ENCODE results near the gene VSTM4.

Gene VSTM4

GRCh38 chr10:49138361-49138891, 23.1 kb upstream of the VSTM4 start:
- no peak for TF ChIP-seq CTCF (IDR thresholded peaks at IDR 0.05)
- DNase-seq: no peak
- H3K27ac ChIP-seq: no peak overlapping the region
- H3K27me3 ChIP-seq: no peaks in the 10 kb centered on the region
- no peak overlapping the region for H3K4me3 ChIP-seq
- no peaks in the 10 kb centered on the region for H3K36me3 ChIP-seq
- no peaks in the 10 kb centered on the region for H3K9me3 ChIP-seq
- intact Hi-C loops (cut with DNase I; ENCODE audit: low total_unique reads): no loop called here
- peaks cover 0 to 30% (median 8%) of the 10 kb centered on the region in 4 donors for H3K4me1 ChIP-seq

GRCh38 chr10:49136525-49136924, 21.2 kb upstream of the VSTM4 start:
- Histone ChIP-seq H3K27ac (no peak overlapping the region), H3K4me3 (no peak overlapping the region), H3K27me3 (no peaks in the 10 kb centered on the region), H3K36me3 (no peaks in the 10 kb centered on the region), H3K4me1 (peaks cover 0 to 30% (median 8%) of the 10 kb centered on the region in 4 donors), H3K9me3 (no peaks in the 10 kb centered on the region)
- intact Hi-C loops (cut with DNase I; ENCODE audit: low total_unique reads): no loop called here
- no peak for TF ChIP-seq CTCF (IDR thresholded peaks at IDR 0.05)
- DNase-seq: no peak

- no peaks in the 10 kb centered on the region for H3K27me3 ChIP-seq
- H3K4me1 ChIP-seq: peaks cover 0 to 30% (median 8%) of the 10 kb centered on the region in 4 donors
- intact Hi-C loops (cut with DNase I; ENCODE audit: low total_unique reads): no loop called here
- no peaks in the 10 kb centered on the region for H3K36me3 ChIP-seq
- no peak for DNase-seq
- peak overlapping the region in 1 of 2 donors; percentile 22 for H3K27ac ChIP-seq
- no peak for TF ChIP-seq CTCF (IDR thresholded peaks at IDR 0.05)
- H3K4me3 ChIP-seq: no peak overlapping the region
- H3K9me3 ChIP-seq: no peaks in the 10 kb centered on the region
These were observed 20.4 kb upstream of the VSTM4 start for GRCh38 chr10:49135575-49136313.

- H3K4me1 ChIP-seq: peaks cover 0 to 24% (median 4%) of the 10 kb centered on the region in 4 donors
- intact Hi-C loops (cut with DNase I; ENCODE audit: low total_unique reads): no loop called here
These were observed 19.0 kb upstream of the VSTM4 start for GRCh38 chr10:49134327-49134726.

GRCh38 chr10:49133706-49134248, 18.5 kb upstream of the VSTM4 start, which contains the start of gene FAM170B:
TSS of gene FAM170B (minus strand) at chr10:49134021. CDS start at chr10:49133918, 103 bp downstream.
- TF ChIP-seq CTCF (IDR thresholded peaks at IDR 0.05): no peak
- peaks cover 0 to 19% (median 3%) of the 10 kb centered on the region in 4 donors for H3K4me1 ChIP-seq
- intact Hi-C loops (cut with DNase I; ENCODE audit: low total_unique reads): no loop called here
- H3K9me3 ChIP-seq: no peaks in the 10 kb centered on the region
- H3K36me3 ChIP-seq: no peaks in the 10 kb centered on the region
- no peak for DNase-seq
- no peaks in the 10 kb centered on the region for H3K27me3 ChIP-seq
- H3K4me3 ChIP-seq: no peak within 1 kb of the TSS
- H3K27ac ChIP-seq: no peak within 1 kb of the TSS

More at GRCh38 chr10:49134327-49134726, 19.0 kb upstream of the VSTM4 start:
- no peaks in the 10 kb centered on the region for H3K27me3 ChIP-seq
- no peak overlapping the region for H3K4me3 ChIP-seq
- DNase-seq: no peak
- TF ChIP-seq CTCF (IDR thresholded peaks at IDR 0.05): no peak
- no peaks in the 10 kb centered on the region for H3K9me3 ChIP-seq
- H3K36me3 ChIP-seq: no peaks in the 10 kb centered on the region
- no peak overlapping the region for H3K27ac ChIP-seq

All from tibial artery (tissue), 4 donors.